GM18502 (cell line): ENCODE data around the gene CALHM5.

Experiments
- ATAC-seq: cut with Tn5 transposase; IDR thresholded peaks from one replicate; pipeline ENCODE4 v1.9.1; 2021; ENCODE audit warnings: mild to moderate bottlenecking; ENCODE audit not compliant: unreplicated experiment, poor library complexity

CALHM5 gene

DNA sequence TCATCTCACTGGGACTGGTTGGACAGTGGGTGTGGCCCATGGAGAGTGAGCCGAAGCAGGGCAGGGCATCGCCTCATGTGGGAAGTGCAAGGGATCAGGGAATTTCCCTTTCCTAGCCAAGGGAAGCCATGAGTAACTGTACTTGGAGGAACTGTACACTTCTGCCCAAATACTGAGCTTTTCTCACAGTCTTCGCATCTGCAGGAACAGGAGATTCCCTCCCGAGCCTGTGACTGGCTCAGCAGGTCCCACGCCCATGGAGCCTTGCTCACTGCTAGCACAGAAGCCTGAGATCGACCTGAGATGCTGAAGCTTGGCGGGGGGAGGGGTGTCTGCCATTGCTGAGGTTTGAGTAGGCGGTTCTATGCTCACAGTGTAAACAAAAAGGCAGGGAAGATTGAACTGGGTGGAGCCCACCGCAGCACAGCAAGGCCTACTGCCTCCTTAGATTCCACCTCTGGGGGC is 10.4 kb upstream of the CALHM5 start:
- ATAC-seq: no peak

DNA sequence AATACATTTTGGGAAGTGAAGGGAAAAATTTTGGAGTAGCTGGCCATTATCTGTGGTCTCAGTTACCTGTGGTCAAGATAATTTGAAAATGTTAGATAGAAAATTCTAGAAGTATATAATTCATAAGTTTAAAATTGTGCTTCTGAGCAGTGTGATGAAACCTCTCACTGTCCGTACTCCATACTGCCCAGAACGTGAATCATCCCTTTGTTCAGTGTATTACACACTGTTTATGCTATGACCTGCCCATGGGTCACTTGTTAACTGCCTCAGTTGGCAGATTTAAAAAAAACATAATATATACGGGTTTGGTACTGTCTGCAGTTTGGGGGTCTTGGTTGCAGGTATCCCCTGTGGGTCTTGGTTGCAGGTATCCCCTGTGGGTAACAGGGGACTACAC is 4.1 kb upstream of the CALHM5 start:
- no peak for ATAC-seq

GRCh38 chr6:116508527-116508926 is 2.9 kb upstream of the CALHM5 start:
- no peak for ATAC-seq

DNA sequence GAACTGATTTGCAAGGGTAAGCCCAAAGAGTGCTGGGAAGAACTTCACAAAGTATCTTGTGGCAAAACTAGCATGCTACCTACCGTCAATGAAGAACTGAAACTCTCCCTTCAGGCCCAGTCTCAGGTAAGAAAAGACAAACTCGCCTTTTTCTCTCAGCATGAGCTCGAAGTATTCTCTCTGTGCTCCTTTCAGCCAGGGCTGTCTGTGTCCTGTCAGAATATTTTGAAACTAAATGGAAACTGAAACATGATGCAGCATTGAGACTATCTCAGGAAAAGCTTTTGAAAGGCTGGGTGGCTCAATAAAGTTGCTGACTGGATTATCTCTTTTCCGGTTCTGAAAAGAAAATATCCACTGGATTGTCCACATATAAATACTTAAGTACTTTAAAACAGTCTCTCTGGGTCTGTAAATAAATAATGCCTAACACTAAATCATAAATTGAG is 696 bp downstream of the CALHM5 start:
- peak; percentile 91 for ATAC-seq

DNA sequence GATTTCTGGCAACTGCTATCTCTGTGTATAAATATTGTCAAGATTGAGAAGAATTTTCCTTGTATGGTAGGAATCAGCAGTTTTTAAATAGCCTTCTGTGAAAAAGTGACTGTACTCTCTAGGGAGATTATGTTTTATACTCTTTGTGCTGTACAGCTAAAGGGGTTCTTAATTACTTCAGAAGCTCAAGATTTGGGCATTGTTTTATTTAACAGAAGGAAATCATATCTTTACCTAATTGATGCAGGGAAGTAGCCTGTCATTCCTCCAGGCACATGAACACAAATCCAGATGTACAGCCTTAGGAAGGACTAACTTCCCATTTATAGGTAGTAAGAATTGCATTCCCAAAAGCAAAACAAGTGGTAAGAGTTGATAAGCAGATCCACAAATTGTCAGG is 1.3 kb downstream of the CALHM5 start:
- no peak for ATAC-seq

GRCh38 chr6:116513224-116513875 is 1.9 kb downstream of the CALHM5 start:
- ATAC-seq: no peak

- no peak for ATAC-seq
These were observed 2.7 kb downstream of the CALHM5 start for GRCh38 chr6:116514111-116514510.

DNA sequence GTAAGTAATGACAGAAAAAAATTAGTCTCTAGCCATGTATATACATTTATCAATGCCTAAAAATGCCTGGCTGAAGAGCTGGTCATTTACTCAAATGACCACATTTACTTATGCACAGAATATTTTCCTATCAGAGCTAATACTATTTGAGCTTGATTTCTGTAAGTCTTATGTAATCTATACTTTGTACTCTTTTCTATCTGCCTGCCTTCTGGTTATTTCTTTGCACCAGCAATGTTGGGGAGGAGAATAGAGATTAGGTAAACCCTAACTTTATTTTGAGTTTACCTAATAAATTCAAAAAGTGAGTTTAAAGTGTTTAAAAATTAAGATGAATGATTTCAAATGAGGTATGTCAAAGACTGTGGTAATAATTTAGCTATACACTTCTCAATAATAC is 3.7 kb downstream of the CALHM5 start:
- no peak for ATAC-seq

DNA sequence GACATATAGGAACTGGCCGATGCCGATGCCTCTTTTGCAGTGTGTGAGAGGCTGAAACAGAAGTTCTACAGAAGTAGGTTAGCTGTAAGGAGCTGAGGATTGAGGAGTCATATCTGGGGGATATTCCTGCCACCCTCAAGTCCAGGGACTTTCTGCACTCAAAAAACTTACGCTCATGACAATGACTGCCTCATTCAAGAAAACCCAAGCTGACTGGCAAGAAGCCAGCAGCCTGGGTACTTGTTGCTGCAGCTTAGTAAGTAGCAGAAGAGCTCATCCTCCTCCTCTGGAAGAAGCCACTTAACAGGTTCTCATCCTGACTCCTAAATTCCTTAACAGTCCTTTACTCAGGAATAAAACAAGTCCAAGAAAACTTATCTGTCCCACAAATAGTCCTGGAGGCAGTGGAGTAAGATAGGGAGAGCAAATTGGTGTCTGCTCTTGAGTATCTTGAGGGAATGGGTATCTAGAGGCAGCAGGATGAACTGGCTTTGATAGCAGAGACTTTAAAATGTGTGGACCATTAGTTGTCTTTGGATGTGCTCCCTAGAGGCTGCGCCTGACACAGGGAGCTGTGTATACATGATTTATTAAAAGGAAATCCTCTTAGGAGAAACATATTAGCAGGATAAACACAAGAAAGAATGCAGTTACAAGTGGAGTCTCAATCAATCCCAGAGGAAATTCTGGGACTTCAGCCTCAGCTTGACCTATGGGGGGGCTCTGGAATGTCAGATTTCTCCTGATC is 7.4 kb downstream of the CALHM5 start:
- no peak for ATAC-seq

- no peak for ATAC-seq
These were observed 11.5 kb downstream of the CALHM5 start for GRCh38 chr6:116522896-116523295.

DNA sequence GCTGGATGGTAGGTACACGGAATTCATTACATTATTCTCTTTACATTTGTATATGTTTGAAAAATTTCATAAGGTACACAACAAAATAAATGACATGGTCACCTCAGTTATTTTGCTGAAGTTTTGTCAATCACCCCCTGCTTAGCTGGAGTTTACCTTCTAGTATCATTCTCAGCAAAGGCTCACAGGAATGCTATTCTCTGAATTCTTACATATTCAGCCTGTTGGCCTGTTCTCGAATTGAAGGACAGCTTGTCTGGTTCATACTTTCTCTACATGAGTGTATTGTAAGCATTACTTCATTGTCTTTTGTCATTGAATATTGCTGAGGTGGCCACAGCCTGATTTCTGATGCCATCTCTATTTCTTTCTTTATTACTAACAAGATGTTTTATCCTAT is 12.8 kb downstream of the CALHM5 start:
- ATAC-seq: no peak

GRCh38 chr6:116528133-116528532 is 16.7 kb downstream of the CALHM5 start:
- ATAC-seq: no peak

DNA sequence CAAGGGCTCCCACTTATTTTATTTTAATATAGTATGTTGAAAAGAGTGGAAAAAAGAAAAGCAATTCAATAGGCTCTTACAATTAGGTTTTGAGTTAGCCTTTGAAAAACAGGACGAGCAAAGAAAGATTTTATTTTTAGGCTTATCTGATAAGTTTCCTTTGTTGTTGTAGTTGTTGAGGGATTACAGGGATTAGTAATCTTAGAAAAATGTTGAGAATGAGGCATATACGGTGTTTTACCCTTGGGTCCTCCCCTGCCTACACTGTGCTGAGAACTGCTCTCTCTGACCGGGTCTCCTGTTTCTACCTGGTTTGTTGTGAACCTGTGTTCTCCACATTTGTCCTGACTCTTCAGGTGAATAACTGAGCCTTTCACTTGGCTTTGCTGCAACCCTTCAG is 17.3 kb downstream of the CALHM5 start:
- ATAC-seq: no peak

GRCh38 chr6:116529466-116530290 is 18.2 kb downstream of the CALHM5 start:
- no peak for ATAC-seq

DNA sequence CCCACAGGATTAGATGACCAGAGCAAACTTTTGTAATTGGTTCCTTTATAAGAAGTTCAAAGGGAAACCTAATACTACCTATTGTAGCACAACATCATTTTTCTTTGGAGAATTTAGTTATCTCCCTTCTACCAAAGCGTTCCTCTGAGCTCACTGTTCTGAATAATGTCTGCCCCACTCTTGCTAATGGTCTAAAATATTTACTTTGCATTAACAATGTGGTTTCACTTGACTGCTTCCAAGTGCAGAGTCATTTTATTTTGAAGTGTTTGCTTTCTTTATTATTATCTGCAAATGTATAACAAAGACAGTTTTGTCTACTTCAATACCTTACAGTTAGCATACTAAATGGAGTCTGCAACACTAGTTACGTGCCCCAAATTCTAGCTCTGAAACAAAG is 19.0 kb downstream of the CALHM5 start:
- ATAC-seq: no peak

DNA sequence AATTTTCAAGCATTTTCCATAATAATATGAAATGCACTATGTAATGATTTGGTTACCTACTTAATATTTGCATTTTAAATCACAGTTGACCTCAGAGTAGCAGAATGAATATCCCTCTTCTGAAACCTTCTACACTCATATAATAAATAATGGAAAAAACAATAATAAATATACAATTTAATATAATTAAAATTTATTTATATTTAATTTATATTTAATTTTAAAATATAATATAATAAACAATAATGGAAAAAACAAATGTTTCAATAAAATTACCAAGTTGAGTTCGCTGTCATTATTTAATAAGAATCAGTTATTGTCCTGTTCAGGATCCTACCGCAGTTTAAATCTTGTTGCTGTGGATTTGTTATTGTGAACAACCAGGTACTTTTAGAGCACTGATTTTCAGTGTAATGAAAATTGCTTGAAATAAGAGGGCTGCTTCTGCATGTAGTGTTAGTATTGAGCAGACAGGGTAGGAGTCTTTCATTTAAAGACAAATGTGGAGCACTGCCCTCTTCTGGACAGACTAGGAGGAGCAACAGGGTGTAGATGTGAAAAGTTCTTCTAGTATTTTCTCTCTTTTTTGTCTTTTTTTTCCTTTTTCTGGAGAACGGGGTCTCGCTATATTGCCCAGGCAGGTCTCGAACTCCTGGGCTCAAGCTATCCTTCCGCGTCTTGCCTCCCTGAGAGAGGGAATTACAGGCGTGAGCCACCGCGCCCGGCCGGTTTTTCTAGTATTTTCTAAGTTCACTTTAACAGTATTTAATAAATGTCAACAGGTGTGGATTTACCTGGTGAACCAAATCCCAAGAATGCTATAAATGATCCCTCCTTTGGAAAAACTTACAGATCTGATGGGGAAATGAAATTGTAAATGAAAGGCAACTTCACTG is 20.5 kb downstream of the CALHM5 start:
- ATAC-seq: peak; percentile 79

DNA sequence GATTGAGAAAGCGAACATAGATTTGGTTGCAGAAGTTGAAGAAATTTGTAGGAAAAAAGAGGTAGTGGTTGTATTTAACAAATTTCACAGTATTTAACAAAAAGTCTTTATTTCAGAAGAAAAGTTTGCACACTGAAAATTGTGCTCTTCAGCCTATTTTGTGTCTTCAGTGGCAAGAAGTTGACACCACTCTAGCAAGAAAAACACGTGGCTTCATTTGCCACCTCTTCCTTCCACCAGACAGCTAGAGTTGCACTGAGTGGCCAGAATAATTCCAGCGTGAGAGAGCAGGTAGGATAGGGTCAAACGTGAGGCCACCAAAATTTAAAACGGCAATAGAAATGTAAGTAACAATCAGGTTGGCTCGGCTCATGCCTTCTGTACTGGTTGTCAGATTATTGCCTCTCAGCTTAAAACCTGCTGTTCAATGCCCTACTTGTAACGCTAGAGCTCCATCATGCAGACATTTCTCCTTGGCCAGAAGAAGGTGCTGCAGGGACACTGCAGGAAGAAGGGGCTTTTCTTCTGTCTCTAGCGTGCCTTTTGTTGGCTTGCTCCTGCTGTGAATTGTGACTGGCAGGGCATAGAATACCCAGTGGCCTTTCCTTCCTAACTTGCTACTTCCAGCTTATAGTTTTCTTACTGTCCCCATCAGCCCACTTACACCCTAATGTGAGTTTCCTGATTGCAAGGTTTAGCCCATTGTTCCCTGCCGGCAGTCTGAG is 22.0 kb downstream of the CALHM5 start:
- no peak for ATAC-seq

DNA sequence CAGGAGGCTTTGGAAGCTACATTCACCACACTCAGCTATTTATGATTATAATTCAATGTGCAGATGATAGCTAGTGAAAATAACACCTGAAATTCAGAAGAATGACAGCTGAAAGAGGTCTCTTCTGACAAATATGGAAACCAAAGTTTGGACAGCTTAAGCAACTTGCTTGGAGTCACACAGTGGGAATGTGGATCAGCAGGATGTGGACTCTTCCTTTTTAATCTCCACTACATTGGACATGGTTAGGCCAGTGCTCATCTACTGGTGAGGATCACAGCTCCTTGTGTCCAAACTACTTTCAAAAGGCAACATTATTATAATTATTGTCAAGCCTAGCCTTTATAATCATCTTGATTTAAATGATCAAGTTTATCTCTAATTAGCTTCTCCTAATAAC is 23.7 kb downstream of the CALHM5 start:
- no peak for ATAC-seq

GRCh38 chr6:116536216-116536621 is 24.8 kb downstream of the CALHM5 start:
- ATAC-seq: peak; percentile 69
